H1 (cell line): Measurements from ENCODE around the gene ENDOU. TPM values are rescaled to one million over a fixed set of nuclear protein-coding genes. Genes with fewer than 3 reads are reported as not detected.

Experiments used
- CTCF ChIA-PET: fragments of 300-600 bp; sonication (Branson Sonifier 250); formaldehyde crosslinking; loops from one replicate; lab custom pipeline; 2021; ENCODE audit not compliant: partially characterized antibody; lab: Charles Lee
- POLR2A ChIA-PET: fragments of 300-600 bp; sonication (Branson Sonifier 250); formaldehyde crosslinking; loops from one replicate; lab custom pipeline; 2021; ENCODE audit warnings: inconsistent platforms; ENCODE audit not compliant: partially characterized antibody; lab: Charles Lee
- DNase-seq, 2 experiments: peaks; one replicate each; pipeline versions ENCODE4 v3.0.0 to v3.0.0-alpha.2; 2010 to 2022; ENCODE audit warnings: low spot score in 2 of 2, low read depth in 1 of 2, mixed read lengths in 1 of 2
- FAIRE-seq: peaks from 2 replicates; lab custom pipeline; 2011; peaks lifted over from hg19 to GRCh38; lab: Jason Lieb, UNC
- H2AFZ ChIP-seq: 2 replicates; pipeline ENCODE4 v1.8.1; 2012; ENCODE audit warnings: low read length, inconsistent platforms
- H2AK5ac ChIP-seq: 2 replicates; pipeline ENCODE4 v1.6.1; 2013; ENCODE audit warnings: low read depth, low read length
- H2BK120ac ChIP-seq: replicated peaks from 2 replicates; pipeline ENCODE3; 2013; ENCODE audit warnings: low read depth, low read length, inconsistent platforms
- H2BK12ac ChIP-seq: 2 replicates; pipeline ENCODE4 v1.6.1; 2013; ENCODE audit warnings: low read depth, low read length
- H2BK15ac ChIP-seq: 2 replicates; pipeline ENCODE4 v1.6.1; 2013; ENCODE audit warnings: low read length
- H2BK20ac ChIP-seq: 2 replicates; pipeline ENCODE4 v1.6.1; 2013; ENCODE audit warnings: low read length
- H2BK5ac ChIP-seq: 2 replicates; pipeline ENCODE4 v1.6.1; 2013; ENCODE audit warnings: low read depth, low read length
- H3K14ac ChIP-seq: 2 replicates; pipeline ENCODE4 v1.6.1; 2013; ENCODE audit warnings: inconsistent platforms; ENCODE audit not compliant: insufficient read length
- H3K18ac ChIP-seq: 2 replicates; pipeline ENCODE4 v1.6.1; 2013; ENCODE audit warnings: low read length; ENCODE audit errors: extremely low read depth
- H3K23ac ChIP-seq: 2 replicates; pipeline ENCODE4 v1.6.1; 2013; ENCODE audit warnings: inconsistent platforms; ENCODE audit not compliant: insufficient read length
- H3K23me2 ChIP-seq: 2 replicates; pipeline ENCODE4 v1.6.1; 2013; ENCODE audit warnings: low read depth, low read length
- H3K27ac ChIP-seq: 2 replicates; pipeline ENCODE4 v1.6.1; 2011; ENCODE audit warnings: low read depth, low read length, inconsistent platforms
- H3K27me3 ChIP-seq, 4 experiments: replicated peaks in 1 of 4; 1 replicate in 1 of 4; 2 replicates in 3 of 4; pipeline versions ENCODE4 v1.6.1 to v1.8.1; 2011 to 2013; ENCODE audit warnings: low read length in 3 of 4, mild to moderate bottlenecking in 3 of 4, inconsistent platforms in 2 of 4, mixed read lengths in 2 of 4, moderate library complexity in 1 of 4; ENCODE audit not compliant: control insufficient read depth in 3 of 4, insufficient read depth in 3 of 4; ENCODE audit errors: extremely low read depth in 1 of 4
- H3K36me3 ChIP-seq, 4 experiments: 2 replicates each; pipeline versions ENCODE4 v1.6.1 to v1.8.1; 2011 to 2013; ENCODE audit warnings: mild to moderate bottlenecking in 4 of 4, low read length in 3 of 4, moderate library complexity in 2 of 4, control low read depth in 1 of 4, inconsistent platforms in 1 of 4; ENCODE audit not compliant: insufficient read depth in 4 of 4, control insufficient read depth in 2 of 4
- H3K4ac ChIP-seq: replicated peaks from 2 replicates; pipeline ENCODE3; 2013; ENCODE audit warnings: low read length, low read depth, mixed read lengths, inconsistent platforms; ENCODE audit not compliant: insufficient read length
- H3K4me1 ChIP-seq, 4 experiments: replicated peaks in 1 of 4; 1 replicate in 1 of 4; 2 replicates in 3 of 4; pipeline versions ENCODE4 v1.6.1 to v1.8.1; 2011 to 2013; ENCODE audit warnings: low read length in 3 of 4, inconsistent platforms in 2 of 4, mixed read lengths in 1 of 4; ENCODE audit not compliant: insufficient read depth in 4 of 4, control insufficient read depth in 3 of 4
- H3K4me2 ChIP-seq, 2 experiments: 2 replicates each; pipeline versions ENCODE4 v1.6.1 to v1.8.1; 2011 to 2013; ENCODE audit warnings: low read depth in 2 of 2, low read length in 2 of 2, control low read depth in 1 of 2, inconsistent platforms in 1 of 2, mild to moderate bottlenecking in 1 of 2; ENCODE audit not compliant: insufficient read depth in 1 of 2
- H3K4me3 ChIP-seq, 4 experiments: fragments of 200-600, 300-600 bp in 1 of 4; sonication (generic), shearing (Covaris generic), sonication (Bioruptor Twin) in 1 of 4; 2 replicates each; pipeline versions ENCODE4 v1.5.1 to v1.8.1; 2011 to 2016; ENCODE audit warnings: low read length in 4 of 4, low read depth in 3 of 4, control low read depth in 2 of 4, inconsistent platforms in 2 of 4, mild to moderate bottlenecking in 2 of 4, mixed read lengths in 1 of 4, moderate library complexity in 1 of 4; ENCODE audit not compliant: insufficient read depth in 2 of 4; ENCODE audit errors: extremely low read depth in 1 of 4
- H3K56ac ChIP-seq: replicated peaks from 2 replicates; pipeline ENCODE3; 2013; ENCODE audit warnings: low read depth, mild to moderate bottlenecking, mixed read lengths, low read length, inconsistent platforms; ENCODE audit not compliant: insufficient read length
- H3K79me1 ChIP-seq: 2 replicates; pipeline ENCODE4 v1.6.1; 2013; ENCODE audit warnings: low read depth, low read length, control low read depth
- H3K79me2 ChIP-seq, 2 experiments: 2 replicates each; pipeline versions ENCODE4 v1.6.1 to v1.8.1; 2012 to 2013; ENCODE audit warnings: low read length in 2 of 2, mild to moderate bottlenecking in 2 of 2, inconsistent platforms in 1 of 2; ENCODE audit not compliant: insufficient read depth in 2 of 2, control insufficient read depth in 1 of 2
- H3K9ac ChIP-seq, 4 experiments: replicated peaks in 1 of 4; 1 replicate in 1 of 4; 2 replicates in 3 of 4; pipeline versions ENCODE4 v1.6.1 to v1.8.1; 2011 to 2013; ENCODE audit warnings: low read depth in 3 of 4, low read length in 3 of 4, control low read depth in 2 of 4, mild to moderate bottlenecking in 2 of 4, moderate library complexity in 2 of 4, inconsistent platforms in 1 of 4; ENCODE audit errors: extremely low read depth in 1 of 4
- H3K9me3 ChIP-seq, 2 experiments: 2 replicates each; pipeline versions ENCODE4 v1.6.1 to v1.8.1; 2012 to 2013; ENCODE audit warnings: mild to moderate bottlenecking in 2 of 2, moderate library complexity in 2 of 2, control low read depth in 1 of 2, inconsistent platforms in 1 of 2, low read depth in 1 of 2, low read length in 1 of 2, mixed read lengths in 1 of 2; ENCODE audit not compliant: insufficient read depth in 2 of 2
- H4K20me1 ChIP-seq, 2 experiments: replicated peaks in 1 of 2; 2 replicates each; pipeline versions ENCODE3 to v1.8.1; 2011 to 2013; ENCODE audit warnings: inconsistent platforms in 2 of 2, low read length in 2 of 2, mild to moderate bottlenecking in 1 of 2; ENCODE audit not compliant: insufficient read depth in 2 of 2, control insufficient read depth in 1 of 2
- H4K5ac ChIP-seq: 2 replicates; pipeline ENCODE4 v1.6.1; 2013; ENCODE audit warnings: low read length, low read depth, mixed read lengths, inconsistent platforms; ENCODE audit not compliant: insufficient read length
- H4K8ac ChIP-seq: 2 replicates; pipeline ENCODE4 v1.8.0; 2013; ENCODE audit warnings: mild to moderate bottlenecking, moderate library complexity, low read length, inconsistent platforms; ENCODE audit not compliant: insufficient read depth; ENCODE audit errors: extremely low read depth
- H4K91ac ChIP-seq: replicated peaks from 2 replicates; pipeline ENCODE3; 2013; ENCODE audit warnings: low read length, mixed read lengths, inconsistent platforms; ENCODE audit not compliant: insufficient read length
- BRCA1 ChIP-seq: IDR thresholded peaks from 2 replicates; pipeline ENCODE4 v1.6.1; 2012; ENCODE audit warnings: low read depth, low read length, improper control_type of control experiment
- CHD2 ChIP-seq: IDR thresholded peaks from 2 replicates; pipeline ENCODE4 v1.6.1; 2012; ENCODE audit warnings: low read length, improper control_type of control experiment
- EP300 ChIP-seq, 2 experiments: IDR thresholded peaks; 1 replicate in 1 of 2; 2 replicates in 1 of 2; pipeline ENCODE4 v1.6.1; 2011 to 2012; ENCODE audit warnings: low read depth in 2 of 2, low read length in 2 of 2, mild to moderate bottlenecking in 2 of 2, borderline replicate concordance in 1 of 2, inconsistent platforms in 1 of 2, moderate library complexity in 1 of 2
- GTF2F1 ChIP-seq: IDR thresholded peaks from 2 replicates; pipeline ENCODE4 v1.6.1; 2012; ENCODE audit warnings: low read depth, low read length, improper control_type of control experiment, borderline replicate concordance
- POU5F1 ChIP-seq: IDR thresholded peaks from 2 replicates; pipeline ENCODE4 v1.6.1; 2011; ENCODE audit warnings: low read depth, mild to moderate bottlenecking, low read length, moderate library complexity
- RNF2 ChIP-seq: fragments of 200-900, 300-1000 bp; sonication (generic); IDR thresholded peaks from 2 replicates; pipeline ENCODE4 v1.7.1; 2016; ENCODE audit warnings: borderline replicate concordance, low read depth, mild to moderate bottlenecking, antibody characterized with exemption, low read length; ENCODE audit not compliant: poor library complexity, severe bottlenecking; ENCODE audit errors: missing control alignments
- RXRA ChIP-seq: IDR thresholded peaks from 2 replicates; pipeline ENCODE4 v1.6.1; 2011; ENCODE audit warnings: low read depth, mild to moderate bottlenecking, low read length, moderate library complexity; ENCODE audit not compliant: insufficient read depth
- WGBS, 2 experiments: shearing (Covaris generic) in 1 of 2; methylation state at CpG; one replicate each; pipeline versions ENCODE4 v1.1.6 to v1.1.7; 2013 to 2015; ENCODE audit warnings: low lambda C conversion rate in 2 of 2, mixed read lengths in 2 of 2, inconsistent platforms in 1 of 2, low coverage in 1 of 2, missing lambda C conversion rate in 1 of 2; ENCODE audit not compliant: insufficient replicate concordance in 2 of 2, insufficient coverage in 1 of 2, insufficient read length in 1 of 2; ENCODE audit errors: extremely low coverage in 1 of 2, missing lambda C conversion rate in 1 of 2; 5-methylcytosine and 5-hydroxymethylcytosine counted together
- polyA plus RNA-seq, 7 experiments: library from polyadenylated mRNA; depleted of rRNA in 3 of 7; stranded (reverse) in 5 of 7; unstranded in 2 of 7; fragments of >200 nt in 5 of 7; fragments of 200-250 nt in 2 of 7; gene quantifications; 1 replicate in 5 of 7; 2 replicates in 1 of 7; 4 replicates in 1 of 7; pipeline versions ENCODE4 v1.2.1 to v1.2.3, GENCODE V29; 2011 to 2013; ENCODE audit warnings: missing spikeins in 2 of 7, mixed read lengths in 2 of 7
- total RNA-seq: library from RNA; stranded (reverse); fragmentation: NEBNext Ultra II Directional; extraction: Animal tissue kit (Norgen Biotek cat#: 25700); gene quantifications from 2 replicates; pipeline ENCODE4 v1.2.1, GENCODE V29; 2021

The ENDOU gene
- total and polyA plus RNA-seq, 2 of the 8 experiments (the other 6 are each of a cell fraction or from before 2014, with no cell fraction given) = not detected

DNA sequence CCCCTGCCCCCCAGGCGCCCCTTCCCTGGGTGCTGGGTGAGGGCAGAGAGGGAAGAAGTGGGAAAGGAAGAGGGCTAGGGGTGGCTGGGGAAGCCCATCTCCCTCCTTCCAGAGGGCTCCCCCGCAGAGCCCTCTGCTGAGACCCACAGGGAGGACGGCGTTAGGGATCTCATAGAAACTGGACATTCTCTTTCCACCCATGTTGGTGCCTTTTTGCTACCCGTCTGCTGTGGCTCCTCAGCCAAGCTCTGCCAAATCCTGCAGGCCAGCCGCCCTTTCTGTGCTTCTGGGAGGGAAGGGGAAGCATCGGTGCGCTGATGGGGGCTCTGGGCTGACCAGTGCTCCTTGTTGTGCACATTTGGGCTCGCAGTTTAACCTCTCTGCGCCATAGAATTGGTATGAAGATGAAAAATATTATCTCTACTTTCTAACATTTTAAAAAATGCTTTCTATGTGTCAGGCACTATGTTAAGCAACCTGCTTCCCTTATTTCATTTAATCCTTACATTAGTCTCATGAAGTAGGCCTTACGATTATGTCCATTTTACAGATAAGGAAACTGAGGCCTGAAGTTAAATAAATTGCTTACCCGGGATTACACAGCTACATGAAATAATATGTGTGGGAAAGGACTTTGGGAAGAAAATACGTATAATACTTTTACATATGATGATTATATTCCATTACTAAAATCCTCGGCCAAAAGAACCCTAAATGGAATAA, 48.7 kb upstream of the ENDOU start:
- Histone ChIP-seq H4K20me1 (peaks cover 0 to 3% of the 10 kb centered on the region in 2 experiments), H3K4me1 (peaks cover 2 to 19% (median 14%) of the 10 kb centered on the region in 4 experiments), H3K9ac (no peak overlapping the region), H4K8ac (no peak overlapping the region), H3K27me3 (peaks cover 0 to 17% (median 8%) of the 10 kb centered on the region in 4 experiments; a peak in 4 of 7 replicates), H3K23me2 (peaks cover 2% of the 10 kb centered on the region; the same call in 1 of the 2 replicates), H3K79me1 (no peaks in the 10 kb centered on the region), H3K27ac (no peak overlapping the region), H2BK12ac (no peak overlapping the region), H2BK15ac (peak overlapping the region; percentile 29; the same call in 1 of the 2 replicates), H3K36me3 (no peaks in the 10 kb centered on the region), H3K79me2 (no peaks in the 10 kb centered on the region), H3K18ac (no peak overlapping the region; the same call in 1 of the 2 replicates), H2BK5ac (no peak overlapping the region; the same call in 1 of the 2 replicates), H2BK20ac (no peak overlapping the region), H3K4me2 (peak overlapping the region; percentile 61 to 97), H3K56ac (no peak overlapping the region), H4K91ac (no peak overlapping the region), H3K4me3 (peak overlapping the region; percentile 55 to 91 (median 56)), H2AK5ac (no peak overlapping the region), H3K14ac (no peak overlapping the region), H2BK120ac (no peak overlapping the region), H3K23ac (no peak overlapping the region), H3K4ac (no peak overlapping the region), H3K9me3 (no peaks in the 10 kb centered on the region), H2AFZ (no peak overlapping the region), H4K5ac (no peak overlapping the region)
- DNase-seq = no peak
- CTCF ChIA-PET = interaction anchor here (10.1 to 58.8 kb wide), 3 partner anchors 6 to 65 kb away, joined by 161 to 2442 read pairs (median 2001); partner anchors contain the start of genes ENDOU, RAPGEF3 and RPAP3
- no peak for FAIRE-seq
- POLR2A ChIA-PET = interaction anchor here (1.6 to 10.5 kb wide), 5 partner anchors 17 to 57 kb away, joined by 3 to 79 read pairs (median 7); partner anchors contain the start of gene RAPGEF3
- WGBS, 2 experiments = 59% methylated on average over 14 of the region's 14 CpGs; no CpG with 5 or more reads in 1 of the 2 experiments
- no peak for TF ChIP-seq GTF2F1
- no peak for TF ChIP-seq BRCA1
- TF ChIP-seq EP300 (IDR thresholded peaks at IDR 0.05; ENCODE audit: borderline replicate concordance in 1 of 2, low read depth in 2 of 2, low read length in 2 of 2) = no peak
- no peak for TF ChIP-seq POU5F1
- TF ChIP-seq RXRA = no peak
- no peak for TF ChIP-seq CHD2
- TF ChIP-seq RNF2 = no peak
